Endothelial cell of umbilical vein (primary cell): Measurements from ENCODE around the gene THSD8. TPM values are rescaled to one million over a fixed set of nuclear protein-coding genes. Genes with fewer than 3 reads are reported as not detected.

Source experiments
- BruUV-seq: library from RNA; stranded (reverse); fragments of 400-500 nt; replicated peaks from 2 replicates; lab custom pipeline; 2021; lab: Mats Ljungman, UMichigan
- CTCF ChIA-PET: fragments of 300-600, 350-600 bp; sonication (Branson Sonifier 250); formaldehyde crosslinking; loops from one replicate; lab custom pipeline; 2021; ENCODE audit warnings: antibody characterized with exemption, inconsistent platforms; lab: Charles Lee
- POLR2A ChIA-PET: fragments of 300-600, 350-600 bp; sonication (Branson Sonifier 250); formaldehyde crosslinking; loops from one replicate; lab custom pipeline; 2021; ENCODE audit warnings: antibody characterized with exemption, inconsistent platforms; lab: Charles Lee
- DNase-seq: peaks from one replicate; pipeline ENCODE4 v3.0.0-alpha.2; 2011; ENCODE audit warnings: low read depth, low spot score
- FAIRE-seq: peaks from 2 replicates; lab custom pipeline; 2011; peaks lifted over from hg19 to GRCh38; lab: Jason Lieb, UNC
- H2AFZ ChIP-seq: 2 replicates; pipeline ENCODE4 v1.6.0; 2012; ENCODE audit warnings: low read depth, low read length, control low read depth, inconsistent platforms
- H3K27ac ChIP-seq: 2 replicates; pipeline ENCODE4 v1.5.1; 2011; ENCODE audit warnings: low read depth, mild to moderate bottlenecking, control low read depth, low read length, moderate library complexity; ENCODE audit not compliant: insufficient read depth
- H3K27me3 ChIP-seq, 2 experiments: 2 replicates each; pipeline versions ENCODE4 v1.6.0 to v1.6.1; 2011; ENCODE audit warnings: low read length in 2 of 2, mixed read lengths in 1 of 2; ENCODE audit not compliant: control insufficient read depth in 2 of 2, insufficient read depth in 2 of 2
- H3K36me3 ChIP-seq, 2 experiments: 2 replicates in 1 of 2; 3 replicates in 1 of 2; pipeline ENCODE4 v1.5.1; 2011; ENCODE audit warnings: low read length in 2 of 2, mild to moderate bottlenecking in 1 of 2, moderate library complexity in 1 of 2; ENCODE audit not compliant: control insufficient read depth in 2 of 2, insufficient read depth in 2 of 2; ENCODE audit errors: extremely low read depth in 1 of 2
- H3K4me1 ChIP-seq: 3 replicates; pipeline ENCODE4 v1.5.1; 2011; ENCODE audit warnings: mild to moderate bottlenecking, low read length; ENCODE audit not compliant: control insufficient read depth, insufficient read depth; ENCODE audit errors: extremely low read depth
- H3K4me2 ChIP-seq: 2 replicates; pipeline ENCODE4 v1.6.1; 2011; ENCODE audit warnings: low read length, control low read depth, mixed read lengths; ENCODE audit not compliant: insufficient read depth
- H3K4me3 ChIP-seq, 3 experiments: fragments of 200-600 bp in 1 of 3; sonication (generic), shearing (Covaris generic) in 1 of 3; replicated peaks in 1 of 3; 2 replicates each; pipeline ENCODE4 v1.5.1; 2011 to 2016; ENCODE audit warnings: control low read depth in 3 of 3, low read length in 3 of 3, mild to moderate bottlenecking in 2 of 3, inconsistent platforms in 1 of 3, low read depth in 1 of 3, moderate library complexity in 1 of 3; ENCODE audit not compliant: insufficient read depth in 1 of 3
- H3K79me2 ChIP-seq: 2 replicates; pipeline ENCODE4 v1.6.0; 2012; ENCODE audit warnings: low read length, inconsistent platforms; ENCODE audit not compliant: control insufficient read depth, insufficient read depth
- H3K9ac ChIP-seq: replicated peaks from 2 replicates; pipeline ENCODE3; 2011; ENCODE audit warnings: low read length, control low read depth; ENCODE audit not compliant: insufficient read depth; ENCODE audit errors: extremely low read depth
- H3K9me1 ChIP-seq: replicated peaks from 3 replicates; pipeline ENCODE4 v1.6.0; 2011; ENCODE audit warnings: mild to moderate bottlenecking, low read length; ENCODE audit not compliant: control insufficient read depth, insufficient read depth; ENCODE audit errors: extremely low read depth
- H3K9me3 ChIP-seq: replicated peaks from 2 replicates; pipeline ENCODE4 v1.5.1; 2012; ENCODE audit warnings: low read length, inconsistent platforms; ENCODE audit not compliant: control insufficient read depth, insufficient read depth
- H4K20me1 ChIP-seq: replicated peaks from 2 replicates; pipeline ENCODE3; 2011; ENCODE audit warnings: mild to moderate bottlenecking, low read length; ENCODE audit not compliant: control insufficient read depth, insufficient read depth; ENCODE audit errors: extremely low read depth
- EZH2 ChIP-seq: IDR thresholded peaks from 2 replicates; pipeline ENCODE4 v1.6.1; 2012; ENCODE audit warnings: borderline replicate concordance, low read depth, mild to moderate bottlenecking, moderate library complexity, low read length, inconsistent platforms; ENCODE audit not compliant: severe bottlenecking
- POLR2A ChIP-seq: IDR thresholded peaks from 2 replicates; pipeline ENCODE4 v1.6.1; 2012; ENCODE audit warnings: low read depth, mild to moderate bottlenecking, control low read depth, low read length
- dilution Hi-C: fragments of 300-500 bp; cut with MboI; formaldehyde crosslinking; loops from one replicate; pipeline ENCODE4 v1.15.0; 2019; ENCODE audit warnings: low sequenced_read_pairs; ENCODE audit not compliant: extremely low pct_ligation_motif_present
- intact Hi-C: fragments of 100-400 bp; cut with micrococcal nuclease; formaldehyde crosslinking; loops from one replicate; pipeline ENCODE4 v1.10.0; 2022
- polyA plus RNA-seq, 4 experiments: library from polyadenylated mRNA; depleted of rRNA in 3 of 4; stranded (reverse) in 3 of 4; unstranded in 1 of 4; fragments of >200 nt; gene quantifications; 2 replicates each; pipeline versions ENCODE4 v1.2.1 to v1.2.3, GENCODE V29; 2011 to 2012; ENCODE audit warnings: missing spikeins in 1 of 4
- total RNA-seq: library from RNA; stranded (reverse); gene quantifications from 2 replicates; pipeline ENCODE4 v1.2.3, GENCODE V29; 2021
- TF ChIP-seq, protein P1 (sequence below), 2 donors: IDR thresholded peaks; 1 replicate in 1 of 2; 2 replicates in 1 of 2; pipeline ENCODE4 v1.5.1; 2011; ENCODE audit warnings: low read length in 2 of 2, mild to moderate bottlenecking in 2 of 2, moderate library complexity in 2 of 2, control low read depth in 1 of 2, inconsistent platforms in 1 of 2, low read depth in 1 of 2; ENCODE audit not compliant: insufficient read depth in 1 of 2; ENCODE audit errors: extremely low read depth in 1 of 2

The THSD8 gene
- total and polyA plus RNA-seq, 2 donors (not counting 3 experiments of a cell fraction or from before 2014, with no cell fraction given), result 15.9 TPM; not detected in 1

- no peaks in the 10 kb centered on the region for H3K79me2 ChIP-seq
- CTCF ChIA-PET, result interaction anchor here (1.8 kb wide), 1 partner anchor 72 kb away, joined by 18 read pairs; no protein-coding TSS in a partner anchor
- H2AFZ ChIP-seq, result no peak within 1 kb of the TSS
- H3K9me1 ChIP-seq, result no peaks in the 10 kb centered on the region
- H3K4me2 ChIP-seq, result no peak within 1 kb of the TSS
- no peaks in the 10 kb centered on the region for H3K4me1 ChIP-seq
- peak within 1 kb of the TSS in 1 of 3 experiments; percentile 10 for H3K4me3 ChIP-seq
- H3K9me3 ChIP-seq, result no peaks in the 10 kb centered on the region
- no peak for FAIRE-seq
- intact Hi-C loops, result loop anchor here (2.0 kb wide), 1 partner anchor 64 kb away; the partner anchor contains the start of gene HOOK2
- dilution Hi-C loops, result no loop called here
- no TSS peak for BruUV-seq
- DNase-seq, result no peak
- peaks cover 55 to 66% of the 10 kb centered on the region in 2 experiments for H3K27me3 ChIP-seq
- POLR2A ChIA-PET, result no interaction called here
- peak; percentile 89 for TF ChIP-seq EZH2
- TF ChIP-seq, protein P1, sequence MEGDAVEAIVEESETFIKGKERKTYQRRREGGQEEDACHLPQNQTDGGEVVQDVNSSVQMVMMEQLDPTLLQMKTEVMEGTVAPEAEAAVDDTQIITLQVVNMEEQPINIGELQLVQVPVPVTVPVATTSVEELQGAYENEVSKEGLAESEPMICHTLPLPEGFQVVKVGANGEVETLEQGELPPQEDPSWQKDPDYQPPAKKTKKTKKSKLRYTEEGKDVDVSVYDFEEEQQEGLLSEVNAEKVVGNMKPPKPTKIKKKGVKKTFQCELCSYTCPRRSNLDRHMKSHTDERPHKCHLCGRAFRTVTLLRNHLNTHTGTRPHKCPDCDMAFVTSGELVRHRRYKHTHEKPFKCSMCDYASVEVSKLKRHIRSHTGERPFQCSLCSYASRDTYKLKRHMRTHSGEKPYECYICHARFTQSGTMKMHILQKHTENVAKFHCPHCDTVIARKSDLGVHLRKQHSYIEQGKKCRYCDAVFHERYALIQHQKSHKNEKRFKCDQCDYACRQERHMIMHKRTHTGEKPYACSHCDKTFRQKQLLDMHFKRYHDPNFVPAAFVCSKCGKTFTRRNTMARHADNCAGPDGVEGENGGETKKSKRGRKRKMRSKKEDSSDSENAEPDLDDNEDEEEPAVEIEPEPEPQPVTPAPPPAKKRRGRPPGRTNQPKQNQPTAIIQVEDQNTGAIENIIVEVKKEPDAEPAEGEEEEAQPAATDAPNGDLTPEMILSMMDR (IDR thresholded peaks at IDR 0.05; ENCODE audit: extremely low read depth in 1 of 2, insufficient read depth in 1 of 2, low read depth in 1 of 2, low read length in 2 of 2), result peak; percentile 40 to 60
- no peak for TF ChIP-seq POLR2A
- no peaks in the 10 kb centered on the region for H3K36me3 ChIP-seq
- no peak within 1 kb of the TSS for H3K9ac ChIP-seq
- no peaks in the 10 kb centered on the region for H4K20me1 ChIP-seq
- H3K27ac ChIP-seq, result no peak within 1 kb of the TSS
Observed at GRCh38 chr19:12838182-12838885, 36.5 kb downstream of the THSD8 start, which contains the start of gene MAST1. Gene MAST1 (plus strand): TSS chr19:12838515. CDS start chr19:12838573, 58 bp downstream.
